Measurements from ENCODE around the gene MACROH2A1. TPM values are rescaled to one million over a fixed set of nuclear protein-coding genes. Genes with fewer than 3 reads are reported as not detected.

Gene MACROH2A1
- total RNA-seq, 1 donor from 2014 or later: 165 TPM

- no peak for DNase-seq (ENCODE audit: low read depth)
Observed at GRCh38 chr5:135296900-135297816, 101.9 kb downstream of the MACROH2A1 start.

- DNase-seq (ENCODE audit: low read depth): no peak
Observed at GRCh38 chr5:135295852-135296251, 103.2 kb downstream of the MACROH2A1 start.

GRCh38 chr5:135294793-135295192 lies 104.2 kb downstream of the MACROH2A1 start:
- DNase-seq (ENCODE audit: low read depth): no peak

- DNase-seq (ENCODE audit: low read depth): no peak
Observed at GRCh38 chr5:135289651-135290050, 109.4 kb downstream of the MACROH2A1 start.

GRCh38 chr5:135287551-135287950 lies 111.5 kb downstream of the MACROH2A1 start:
- no peak for DNase-seq (ENCODE audit: low read depth)

Other genes with a start within 250 kb of the MACROH2A1 start
- not detected in 2 replicates for gene DCANP1, start 48.1 kb upstream of the MACROH2A1 start, total RNA-seq
- not detected in 2 replicates for gene TIFAB, start 53.1 kb upstream of the MACROH2A1 start, total RNA-seq
- gene NEUROG1, start 136.7 kb upstream of the MACROH2A1 start, total RNA-seq: not detected in 2 replicates
- not detected in 2 replicates for gene CXCL14, start 179.8 kb upstream of the MACROH2A1 start, total RNA-seq